Neutrophil (primary cell): Measurements from ENCODE around the gene RBM44.

ENCODE experiments used
- H3K27ac ChIP-seq: fragments of 200-600 bp; sonication (generic); 2 replicates; pipeline ENCODE4 v1.5.1; 2016; ENCODE audit warnings: mild to moderate bottlenecking, moderate library complexity
- H3K27me3 ChIP-seq: fragments of 200-600 bp; sonication (generic); 2 replicates; pipeline ENCODE4 v1.6.0; 2016; ENCODE audit warnings: mild to moderate bottlenecking
- H3K36me3 ChIP-seq: fragments of 200-600 bp; sonication (generic); 2 replicates; pipeline ENCODE4 v1.5.1; 2017
- H3K4me1 ChIP-seq, 2 experiments: fragments of 200-600 bp in 1 of 2; sonication (generic) in 1 of 2; 1 replicate in 1 of 2; 2 replicates in 1 of 2; pipeline versions ENCODE4 v1.5.1 to v1.6.1; 2013 to 2016; ENCODE audit warnings: low read depth in 1 of 2, low read length in 1 of 2, mild to moderate bottlenecking in 1 of 2, moderate library complexity in 1 of 2; ENCODE audit not compliant: control insufficient read depth in 1 of 2, insufficient read depth in 1 of 2
- H3K4me3 ChIP-seq, 2 experiments: fragments of 200-600 bp in 1 of 2; sonication (generic) in 1 of 2; 1 replicate in 1 of 2; 2 replicates in 1 of 2; pipeline ENCODE4 v1.5.1; 2013 to 2016; ENCODE audit warnings: low read depth in 1 of 2, low read length in 1 of 2, mild to moderate bottlenecking in 1 of 2, moderate library complexity in 1 of 2
- H3K9me3 ChIP-seq: fragments of 200-600 bp; sonication (generic); 2 replicates; pipeline ENCODE4 v1.5.1; 2016
- TF ChIP-seq, protein P1 (sequence below): fragments of 200-600 bp; sonication (generic); IDR thresholded peaks from 2 replicates; pipeline ENCODE4 v1.5.1; 2016; ENCODE audit warnings: antibody characterized with exemption

Gene RBM44

DNA sequence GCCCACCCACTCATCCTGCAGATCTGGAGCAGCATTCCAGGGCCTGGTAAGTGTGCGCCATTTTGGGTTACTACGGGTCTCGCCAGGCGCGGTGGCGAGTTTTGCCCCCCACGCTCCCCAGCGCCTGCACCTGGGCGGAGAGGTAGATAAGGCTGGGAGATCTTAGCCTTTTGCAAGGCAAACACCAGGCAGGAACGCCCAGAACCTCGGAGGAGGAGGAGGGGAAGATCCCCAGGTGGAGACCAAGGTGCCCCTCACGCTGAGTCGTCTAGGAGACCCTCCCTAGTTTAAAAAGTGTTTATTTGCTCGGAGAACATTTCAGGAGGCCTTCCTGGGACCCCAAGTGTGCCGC, 60.5 kb downstream of the RBM44 start:
- H3K27me3 ChIP-seq = peaks cover 73% of the 10 kb centered on the region
- no peaks in the 10 kb centered on the region for H3K9me3 ChIP-seq
- no peak overlapping the region for H3K4me3 ChIP-seq
- TF ChIP-seq, protein P1, sequence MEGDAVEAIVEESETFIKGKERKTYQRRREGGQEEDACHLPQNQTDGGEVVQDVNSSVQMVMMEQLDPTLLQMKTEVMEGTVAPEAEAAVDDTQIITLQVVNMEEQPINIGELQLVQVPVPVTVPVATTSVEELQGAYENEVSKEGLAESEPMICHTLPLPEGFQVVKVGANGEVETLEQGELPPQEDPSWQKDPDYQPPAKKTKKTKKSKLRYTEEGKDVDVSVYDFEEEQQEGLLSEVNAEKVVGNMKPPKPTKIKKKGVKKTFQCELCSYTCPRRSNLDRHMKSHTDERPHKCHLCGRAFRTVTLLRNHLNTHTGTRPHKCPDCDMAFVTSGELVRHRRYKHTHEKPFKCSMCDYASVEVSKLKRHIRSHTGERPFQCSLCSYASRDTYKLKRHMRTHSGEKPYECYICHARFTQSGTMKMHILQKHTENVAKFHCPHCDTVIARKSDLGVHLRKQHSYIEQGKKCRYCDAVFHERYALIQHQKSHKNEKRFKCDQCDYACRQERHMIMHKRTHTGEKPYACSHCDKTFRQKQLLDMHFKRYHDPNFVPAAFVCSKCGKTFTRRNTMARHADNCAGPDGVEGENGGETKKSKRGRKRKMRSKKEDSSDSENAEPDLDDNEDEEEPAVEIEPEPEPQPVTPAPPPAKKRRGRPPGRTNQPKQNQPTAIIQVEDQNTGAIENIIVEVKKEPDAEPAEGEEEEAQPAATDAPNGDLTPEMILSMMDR = no peak
- H3K4me1 ChIP-seq = peaks cover 3 to 6% of the 10 kb centered on the region in 2 experiments
- H3K36me3 ChIP-seq = no peaks in the 10 kb centered on the region
- H3K27ac ChIP-seq = no peak overlapping the region

- no peaks in the 10 kb centered on the region for H3K36me3 ChIP-seq
- no peaks in the 10 kb centered on the region for H3K9me3 ChIP-seq
- H3K4me1 ChIP-seq = peaks cover 3 to 6% of the 10 kb centered on the region in 2 experiments
- TF ChIP-seq, protein P1 = no peak
- peaks cover 73% of the 10 kb centered on the region for H3K27me3 ChIP-seq
- no peak within 1 kb of the TSS for H3K4me3 ChIP-seq
- no peak within 1 kb of the TSS for H3K27ac ChIP-seq
These were observed 61.1 kb downstream of the RBM44 start, which contains the start of gene RAMP1 for GRCh38 chr2:237859533-237860272. TSS of gene RAMP1 (plus strand) at chr2:237859623. CDS start at chr2:237859676, 53 bp downstream.

GRCh38 chr2:237860273-237860935, 61.8 kb downstream of the RBM44 start:
- Histone ChIP-seq H3K27ac (no peak overlapping the region), H3K36me3 (no peaks in the 10 kb centered on the region), H3K27me3 (peaks cover 73% of the 10 kb centered on the region), H3K9me3 (no peaks in the 10 kb centered on the region), H3K4me3 (no peak overlapping the region), H3K4me1 (peaks cover 3 to 6% of the 10 kb centered on the region in 2 experiments)
- TF ChIP-seq, protein P1 = no peak

DNA sequence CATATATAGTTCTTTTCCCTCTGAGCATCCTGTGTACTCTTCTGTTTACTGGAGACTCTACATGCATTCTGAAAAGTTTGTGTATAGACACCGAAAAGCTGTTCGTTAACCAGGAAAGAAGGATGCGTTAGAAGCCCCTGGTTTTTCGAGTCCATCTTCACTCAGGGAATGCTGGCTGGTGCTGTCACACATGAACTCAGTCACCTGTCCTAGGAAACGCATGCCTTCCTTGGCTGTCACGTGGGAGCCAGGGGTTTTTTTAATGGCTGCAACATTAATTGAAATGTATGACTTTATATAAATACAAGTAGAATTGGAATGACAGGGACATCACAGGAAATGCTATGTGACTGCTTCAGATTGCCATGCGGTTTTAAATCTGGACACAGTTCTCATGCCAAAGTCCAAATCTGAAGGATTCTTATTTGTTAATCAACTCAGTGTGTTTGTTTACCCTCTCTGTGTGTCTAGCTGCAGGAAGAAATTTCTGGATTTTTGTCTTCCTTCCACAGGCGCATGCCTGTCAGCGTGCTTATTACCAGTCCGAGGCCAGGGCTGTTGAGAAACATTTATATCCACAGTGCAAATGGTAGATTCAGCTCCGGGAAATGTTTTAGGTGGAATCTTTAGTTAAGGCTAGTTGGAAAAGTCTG, 63.4 kb downstream of the RBM44 start:
- Histone ChIP-seq H3K27ac (no peak overlapping the region), H3K9me3 (no peaks in the 10 kb centered on the region), H3K36me3 (no peaks in the 10 kb centered on the region), H3K4me3 (no peak overlapping the region), H3K27me3 (peaks cover 63% of the 10 kb centered on the region), H3K4me1 (peaks cover 3 to 6% of the 10 kb centered on the region in 2 experiments)
- TF ChIP-seq, protein P1 = no peak

- TF ChIP-seq, protein P1 = no peak
- H3K27me3 ChIP-seq = peaks cover 63% of the 10 kb centered on the region
These were observed 63.9 kb downstream of the RBM44 start for GRCh38 chr2:237862528-237862895.

More at GRCh38 chr2:237862528-237862895, 63.9 kb downstream of the RBM44 start:
- Histone ChIP-seq H3K36me3 (no peaks in the 10 kb centered on the region), H3K27ac (no peak overlapping the region), H3K4me1 (peaks cover 3 to 6% of the 10 kb centered on the region in 2 experiments), H3K9me3 (no peaks in the 10 kb centered on the region), H3K4me3 (no peak overlapping the region)
